ENCODE measurements around the gene MRNIP.

DNA sequence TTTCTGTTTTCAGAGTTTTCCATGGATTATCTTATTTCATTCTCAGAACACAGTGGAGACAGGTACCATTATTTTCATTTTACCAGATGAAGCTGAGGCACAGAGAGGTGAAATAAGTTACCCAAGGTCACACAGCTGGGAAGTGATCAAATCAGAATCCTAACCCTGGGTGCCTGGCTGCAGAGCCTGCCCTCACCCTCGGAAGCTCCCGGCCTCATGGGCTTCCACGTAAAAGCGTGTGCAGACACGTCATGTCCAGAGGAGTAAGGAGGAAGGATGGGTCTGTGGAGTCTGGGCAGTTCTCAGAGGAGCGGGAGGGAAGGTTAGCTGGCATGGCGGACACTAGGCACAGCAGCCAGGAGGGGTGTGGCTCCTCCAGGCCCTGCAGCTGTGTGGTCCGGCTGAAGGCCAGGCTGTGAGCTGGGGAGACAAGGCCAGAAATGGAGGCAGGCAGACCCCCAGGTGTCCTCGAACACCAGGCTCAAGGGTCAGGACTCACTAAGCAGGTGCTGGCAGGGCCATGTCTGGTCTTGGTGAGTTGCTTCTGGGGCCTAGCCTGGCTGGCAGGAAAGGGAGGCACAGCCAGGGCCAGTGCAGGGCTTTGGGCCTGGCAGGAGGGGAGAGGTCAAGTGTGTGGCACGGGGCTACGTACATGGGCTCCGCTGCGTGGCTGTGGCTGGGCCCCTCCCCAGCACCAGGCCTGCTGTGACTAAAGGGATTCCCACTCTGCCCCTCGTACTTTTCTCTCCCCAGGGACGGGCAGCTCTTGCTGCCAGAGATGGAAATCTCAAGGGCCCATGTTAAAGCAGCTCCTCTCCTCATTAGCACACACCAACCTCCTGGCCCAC lies 43.5 kb upstream of the MRNIP start:
- no peak for TF ChIP-seq TAF1 (IDR thresholded peaks at IDR 0.05; ENCODE audit: borderline replicate concordance, insufficient read depth, low read length)
- TF ChIP-seq, protein P1, sequence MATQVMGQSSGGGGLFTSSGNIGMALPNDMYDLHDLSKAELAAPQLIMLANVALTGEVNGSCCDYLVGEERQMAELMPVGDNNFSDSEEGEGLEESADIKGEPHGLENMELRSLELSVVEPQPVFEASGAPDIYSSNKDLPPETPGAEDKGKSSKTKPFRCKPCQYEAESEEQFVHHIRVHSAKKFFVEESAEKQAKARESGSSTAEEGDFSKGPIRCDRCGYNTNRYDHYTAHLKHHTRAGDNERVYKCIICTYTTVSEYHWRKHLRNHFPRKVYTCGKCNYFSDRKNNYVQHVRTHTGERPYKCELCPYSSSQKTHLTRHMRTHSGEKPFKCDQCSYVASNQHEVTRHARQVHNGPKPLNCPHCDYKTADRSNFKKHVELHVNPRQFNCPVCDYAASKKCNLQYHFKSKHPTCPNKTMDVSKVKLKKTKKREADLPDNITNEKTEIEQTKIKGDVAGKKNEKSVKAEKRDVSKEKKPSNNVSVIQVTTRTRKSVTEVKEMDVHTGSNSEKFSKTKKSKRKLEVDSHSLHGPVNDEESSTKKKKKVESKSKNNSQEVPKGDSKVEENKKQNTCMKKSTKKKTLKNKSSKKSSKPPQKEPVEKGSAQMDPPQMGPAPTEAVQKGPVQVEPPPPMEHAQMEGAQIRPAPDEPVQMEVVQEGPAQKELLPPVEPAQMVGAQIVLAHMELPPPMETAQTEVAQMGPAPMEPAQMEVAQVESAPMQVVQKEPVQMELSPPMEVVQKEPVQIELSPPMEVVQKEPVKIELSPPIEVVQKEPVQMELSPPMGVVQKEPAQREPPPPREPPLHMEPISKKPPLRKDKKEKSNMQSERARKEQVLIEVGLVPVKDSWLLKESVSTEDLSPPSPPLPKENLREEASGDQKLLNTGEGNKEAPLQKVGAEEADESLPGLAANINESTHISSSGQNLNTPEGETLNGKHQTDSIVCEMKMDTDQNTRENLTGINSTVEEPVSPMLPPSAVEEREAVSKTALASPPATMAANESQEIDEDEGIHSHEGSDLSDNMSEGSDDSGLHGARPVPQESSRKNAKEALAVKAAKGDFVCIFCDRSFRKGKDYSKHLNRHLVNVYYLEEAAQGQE (IDR thresholded peaks at IDR 0.05; ENCODE audit: insufficient read depth in 1 of 2, low read depth in 2 of 2, low read length in 2 of 2) = no peak
- TF ChIP-seq POLR2AphosphoS5 (IDR thresholded peaks at IDR 0.05; ENCODE audit: low read depth, low read length) = no peak

All from PFSK-1 (cell line).